HK-2 (cell line): ENCODE results near the gene JADE2.
"Not testable (repeated sequence)": the region's sequence is repeated elsewhere in the genome, so short reads cannot be mapped to it uniquely, and the experiment has no call there.

Source experiments
- DNase-seq: peaks from one replicate; pipeline ENCODE4 v3.0.0-alpha.2; 2018; ENCODE audit not compliant: unreplicated experiment

The JADE2 gene

GRCh38 chr5:134586866-134587524 is 61.5 kb downstream of the JADE2 start:
- peak; percentile 75 for DNase-seq

DNA sequence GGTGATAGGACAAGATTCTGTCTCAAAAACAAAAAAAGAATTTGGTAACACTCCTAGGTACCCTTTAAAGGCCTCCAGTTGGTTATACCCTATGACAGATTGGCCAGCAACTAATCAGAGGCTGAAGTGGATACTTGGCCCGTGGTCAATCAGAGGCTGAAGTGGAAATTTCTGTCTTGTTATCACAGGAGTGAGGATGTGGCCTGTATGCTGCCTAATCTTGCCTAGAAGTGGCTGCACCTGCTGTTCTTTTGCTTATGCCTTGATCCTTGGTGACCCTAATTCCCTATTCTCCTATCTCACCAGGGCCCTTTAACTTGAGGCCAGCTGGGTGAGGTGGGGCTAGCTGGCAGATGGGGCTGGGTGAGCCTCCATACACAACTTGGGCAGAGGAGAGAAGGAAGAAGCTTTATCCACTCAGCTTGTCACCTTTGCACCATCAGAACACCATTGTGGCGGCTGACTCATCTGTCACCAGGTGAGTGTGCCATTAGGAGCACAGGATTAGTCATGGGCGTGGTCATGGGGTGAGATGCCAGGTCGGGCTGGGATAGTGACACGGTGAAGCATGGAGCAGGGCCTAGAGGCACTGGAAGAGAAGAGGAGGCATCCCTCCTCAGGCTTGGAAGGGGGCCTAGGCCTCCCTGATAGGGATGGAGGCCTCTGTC is 65.7 kb downstream of the JADE2 start:
- DNase-seq, result no peak

DNA sequence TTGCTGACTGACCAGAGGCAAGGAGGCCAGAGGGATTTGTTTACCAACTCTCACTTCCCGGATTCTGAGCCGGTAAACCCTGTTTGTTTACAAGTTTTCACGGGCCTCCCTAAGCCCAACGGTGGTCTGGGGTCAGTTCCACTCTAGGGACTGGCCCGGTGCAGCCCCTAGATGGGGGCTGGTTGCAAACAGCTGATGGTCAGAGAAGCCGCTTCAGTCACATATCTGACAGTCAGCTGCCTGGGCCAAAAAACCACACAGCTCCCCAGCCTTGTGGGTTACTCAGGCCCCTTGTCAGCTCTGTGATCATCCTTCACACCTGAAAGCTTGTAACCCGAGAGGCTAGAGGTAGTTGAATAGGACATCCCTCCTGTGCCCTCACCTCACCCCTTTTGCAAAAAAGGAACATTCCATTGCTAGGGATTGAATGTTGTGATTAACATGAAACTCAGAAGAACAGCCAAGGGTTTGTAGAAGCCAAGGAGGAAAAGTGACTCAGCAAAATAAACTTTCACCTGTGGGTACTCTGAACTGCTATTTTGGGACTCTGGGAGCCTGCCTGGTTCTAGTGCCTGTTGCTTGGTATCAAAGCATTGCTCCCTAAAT is 66.8 kb downstream of the JADE2 start:
- no peak for DNase-seq

DNA sequence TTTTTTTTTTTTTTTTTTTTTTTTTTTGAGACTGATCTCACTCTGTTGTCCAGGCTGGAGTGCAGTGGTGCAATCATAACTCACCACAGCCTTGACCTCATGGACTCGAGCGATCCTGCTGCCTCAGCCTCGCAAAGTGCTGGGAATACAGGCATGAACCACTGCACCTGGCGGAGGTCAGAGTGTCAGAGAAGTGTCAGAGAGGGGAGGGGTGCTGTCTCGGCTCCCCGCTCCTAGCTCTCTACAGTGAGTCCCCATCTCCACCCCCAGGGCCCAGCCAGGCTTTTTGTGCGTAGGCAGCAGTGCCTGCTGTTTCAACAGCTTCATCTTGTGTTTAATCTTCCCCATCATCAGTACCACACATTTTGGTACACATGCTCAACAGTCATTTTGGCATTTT is 68.9 kb downstream of the JADE2 start:
- no peak for DNase-seq

GRCh38 chr5:134594797-134595457 is 69.5 kb downstream of the JADE2 start:
- no peak for DNase-seq

GRCh38 chr5:134595458-134595838 is 70.0 kb downstream of the JADE2 start:
- DNase-seq, result no peak

DNA sequence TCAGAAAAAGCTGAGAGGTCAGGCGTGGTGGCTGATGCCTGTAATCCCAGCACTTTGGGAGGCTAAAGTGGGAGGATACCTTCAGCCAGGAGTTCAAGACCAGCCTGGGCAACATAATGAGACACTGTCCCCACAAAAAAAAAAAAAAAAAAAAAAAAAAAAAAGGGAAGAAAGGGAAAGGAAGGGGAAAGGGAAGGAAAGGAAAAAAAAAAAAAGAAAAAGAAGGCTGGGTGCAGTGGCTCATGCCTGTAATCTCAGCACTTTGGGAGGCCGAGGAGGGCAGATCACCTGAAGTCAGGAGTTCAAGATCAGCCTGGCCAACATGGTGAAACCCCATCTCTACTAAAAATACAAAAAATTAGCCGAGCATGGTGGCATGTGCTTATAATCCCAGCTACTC is 74.3 kb downstream of the JADE2 start:
- not testable (repeated sequence) for DNase-seq

GRCh38 chr5:134600600-134600999 is 75.1 kb downstream of the JADE2 start:
- no peak for DNase-seq

- no peak for DNase-seq
These were observed 77.6 kb downstream of the JADE2 start for GRCh38 chr5:134603059-134603458.

- DNase-seq, result no peak
These were observed 79.4 kb downstream of the JADE2 start for GRCh38 chr5:134604908-134605307.

- no peak for DNase-seq
These were observed 81.3 kb downstream of the JADE2 start for GRCh38 chr5:134606726-134607125.

DNA sequence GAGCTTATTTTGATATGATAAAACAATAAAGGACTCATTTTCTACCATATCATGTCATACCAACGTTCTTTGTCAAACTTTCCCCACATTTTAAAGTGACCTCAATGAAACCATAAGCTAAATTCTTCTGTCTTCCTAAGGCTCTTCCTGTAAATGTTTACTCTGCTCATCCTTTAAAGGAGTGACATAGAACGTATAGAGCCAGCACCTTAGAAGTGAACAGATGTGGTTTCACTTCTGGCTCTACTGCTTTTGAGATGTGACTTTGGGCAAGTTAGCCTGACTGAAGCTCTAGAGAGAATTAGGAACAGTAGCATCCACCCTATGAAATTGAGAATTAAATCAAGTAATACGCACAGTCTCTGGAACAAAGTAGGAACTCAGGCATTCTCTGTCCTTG is 83.1 kb downstream of the JADE2 start:
- DNase-seq, result no peak

DNA sequence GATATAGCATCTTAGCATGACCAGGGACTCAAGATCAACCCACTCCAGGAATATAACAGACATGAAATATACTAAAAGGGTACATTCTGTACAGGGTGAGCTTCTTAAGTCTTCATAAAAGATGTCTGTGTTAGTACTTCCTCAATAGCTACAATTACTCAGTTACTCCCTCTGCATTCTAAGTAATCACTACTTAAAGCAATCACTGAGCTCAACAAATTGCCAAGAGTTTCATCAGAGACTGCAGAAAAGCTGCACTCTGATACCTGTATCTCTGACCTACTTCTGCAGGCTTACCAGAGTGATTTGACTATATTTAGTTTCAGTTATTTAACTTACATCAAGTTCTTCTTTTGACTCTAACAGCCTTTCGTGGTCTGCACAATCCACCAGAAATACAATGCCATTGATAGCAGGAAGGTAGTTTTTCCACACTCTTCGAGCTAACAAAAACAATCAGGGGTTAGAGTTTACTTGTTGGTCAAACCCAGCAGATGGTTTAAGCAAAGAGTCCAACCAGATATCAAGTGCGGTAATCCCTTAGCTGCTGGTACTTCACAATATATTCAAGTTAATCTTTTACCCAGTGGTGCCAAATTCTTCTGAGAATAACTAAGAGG is 83.9 kb downstream of the JADE2 start:
- DNase-seq, result no peak

DNA sequence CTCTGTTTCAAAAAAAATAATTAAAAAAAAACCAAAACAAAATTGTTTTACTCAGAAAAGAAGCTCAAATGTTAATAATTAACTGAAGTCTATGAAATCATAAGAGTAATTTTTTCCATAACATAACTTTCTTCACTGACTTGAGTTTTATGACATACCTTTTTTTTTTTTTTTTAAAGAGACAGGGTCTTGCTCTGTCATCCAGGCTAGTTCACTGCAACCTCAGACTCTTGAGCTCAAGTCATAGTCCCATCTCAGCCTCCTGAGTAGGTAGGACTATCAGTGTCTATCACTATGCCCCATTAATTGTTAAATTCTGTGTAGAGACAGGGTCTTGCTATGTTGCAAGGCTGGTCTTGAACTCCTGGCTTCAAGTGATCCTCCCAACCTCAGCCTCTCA is 85.3 kb downstream of the JADE2 start:
- no peak for DNase-seq

- no peak for DNase-seq
These were observed 86.0 kb downstream of the JADE2 start for GRCh38 chr5:134611515-134611914.

- no peak for DNase-seq
These were observed 89.1 kb downstream of the JADE2 start for GRCh38 chr5:134614450-134615085.

- no peak for DNase-seq
These were observed 95.2 kb downstream of the JADE2 start for GRCh38 chr5:134620634-134621033.

DNA sequence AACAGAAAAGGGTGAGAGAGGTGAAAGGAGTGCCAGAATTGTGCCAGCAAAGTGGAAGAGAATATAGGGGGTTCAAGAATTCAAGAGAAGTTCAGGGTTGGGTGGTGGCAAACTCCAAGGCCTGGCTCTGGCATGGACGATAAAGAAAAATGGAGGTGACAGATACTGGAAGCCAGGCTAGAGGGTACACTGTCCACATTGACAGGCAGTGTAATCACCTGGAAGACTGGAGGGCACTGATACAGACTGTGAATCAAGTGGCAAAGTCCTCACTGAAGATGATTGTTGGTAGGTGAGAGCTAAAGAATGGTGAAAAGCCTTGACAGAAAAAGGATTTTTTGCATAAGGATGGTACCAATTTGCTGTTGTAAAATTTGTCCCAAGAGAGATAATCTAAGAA is 100.1 kb downstream of the JADE2 start:
- DNase-seq, result no peak

GRCh38 chr5:134626369-134627014 is 101.0 kb downstream of the JADE2 start:
- DNase-seq, result no peak
